Mesenteric fat pad (tissue), 1 donor: ENCODE measurements around the gene MYO16. TPM values are rescaled to one million over a fixed set of nuclear protein-coding genes. Genes with fewer than 3 reads are reported as not detected.

Source experiments
- DNase-seq: peaks from one replicate; pipeline ENCODE4 v3.0.0-alpha.2; 2020; ENCODE audit warnings: low spot score
- total RNA-seq: library from RNA; stranded (reverse); fragmentation: NEBNext Ultra II Directional; extraction: Animal tissue kit (Norgen Biotek cat#: 25700); gene quantifications from one replicate; pipeline ENCODE4 v1.2.1, GENCODE V29; 2021
- donor health status: DM: yes; HTN: yes; CAD: no.

MYO16 gene
- total RNA-seq, 1 donor from 2014 or later = 0.67 TPM

DNA sequence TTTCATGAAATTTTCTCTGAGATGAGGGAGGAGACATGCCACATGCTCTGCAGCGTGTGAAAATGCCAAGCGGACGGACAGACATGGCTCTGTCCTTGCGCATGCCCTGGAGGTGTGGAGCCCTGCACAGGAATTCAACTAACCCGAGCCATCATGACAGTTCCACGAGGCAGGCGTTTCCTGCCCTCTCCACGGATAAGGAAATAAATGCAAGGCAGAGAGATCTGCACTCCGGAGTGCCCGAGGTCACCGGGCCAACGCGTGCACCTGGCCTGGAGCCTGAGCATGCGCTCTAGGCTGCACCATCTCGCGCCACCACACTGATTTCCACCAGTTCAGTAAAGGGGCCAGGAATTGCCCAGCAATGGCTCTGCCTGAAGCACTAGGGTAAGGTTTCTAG lies 298.2 kb downstream of the MYO16 start:
- no peak for DNase-seq

GRCh38 chr13:108929532-108930206 lies 300.3 kb downstream of the MYO16 start:
- DNase-seq = no peak

DNA sequence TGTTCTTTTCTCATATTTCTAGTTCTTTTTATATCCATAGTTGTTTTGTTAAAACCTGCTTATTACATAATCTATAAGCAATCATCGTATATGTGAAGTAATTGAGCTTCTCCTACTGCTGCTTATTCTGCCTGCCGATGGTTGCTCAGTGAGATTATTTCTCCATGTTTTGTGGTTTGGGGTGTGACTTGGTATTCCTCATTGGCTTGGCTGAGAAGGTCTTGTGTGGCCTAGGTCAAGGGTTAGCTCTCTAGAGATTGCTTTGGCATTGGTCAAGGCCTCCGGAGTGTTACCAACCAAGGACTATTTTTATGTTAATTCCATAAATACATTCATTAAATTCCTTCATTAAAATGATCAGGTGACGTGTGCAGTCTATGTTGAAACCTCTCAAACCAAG lies 302.8 kb downstream of the MYO16 start:
- no peak for DNase-seq

- DNase-seq = no peak
These were observed 303.6 kb downstream of the MYO16 start for GRCh38 chr13:108933061-108933460.

- DNase-seq = no peak
These were observed 308.7 kb downstream of the MYO16 start for GRCh38 chr13:108938155-108938554.

- DNase-seq = no peak
These were observed 310.7 kb downstream of the MYO16 start for GRCh38 chr13:108940121-108940520.

- no peak for DNase-seq
These were observed 314.4 kb downstream of the MYO16 start for GRCh38 chr13:108943842-108944241.

DNA sequence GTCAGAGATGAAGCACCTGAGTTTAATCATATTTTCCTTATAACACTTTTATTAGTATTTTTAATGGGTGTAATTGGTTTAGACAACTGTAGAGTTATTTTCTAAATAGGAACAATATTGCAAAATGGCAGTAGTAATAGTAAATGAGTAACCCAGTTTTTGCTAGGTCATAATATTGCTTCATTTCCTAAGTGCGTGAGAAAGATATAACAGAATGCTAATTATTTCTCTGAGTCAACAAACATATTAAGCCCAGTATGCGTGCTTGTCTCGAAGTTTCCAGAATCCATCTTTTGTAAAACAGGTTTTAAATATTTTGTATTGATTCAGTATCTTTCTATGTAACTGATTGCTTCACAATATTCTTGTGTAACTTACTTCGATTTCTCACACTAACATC lies 315.3 kb downstream of the MYO16 start:
- no peak for DNase-seq

DNA sequence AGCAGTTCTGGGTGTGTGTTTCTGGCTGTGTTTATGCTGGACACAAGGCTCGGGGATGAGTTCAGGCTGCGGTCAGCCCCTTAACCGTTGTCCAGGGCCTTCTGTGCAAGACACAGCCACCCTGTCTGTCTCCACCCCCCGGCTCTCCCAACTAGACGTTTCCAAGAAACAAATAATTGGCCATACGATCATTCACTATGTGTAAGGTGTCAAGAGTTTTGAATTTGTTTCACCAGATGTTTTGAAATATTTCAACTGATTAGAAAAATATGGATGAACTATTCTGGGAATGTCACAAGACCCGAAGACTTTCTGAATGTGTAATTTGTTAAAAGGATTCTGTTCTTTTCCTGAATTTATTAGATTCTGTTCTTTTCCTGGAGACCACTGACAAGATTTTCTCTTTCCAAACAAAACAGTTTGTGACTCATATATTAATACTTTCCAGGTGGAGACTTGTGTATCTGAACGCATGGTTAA lies 318.2 kb downstream of the MYO16 start:
- DNase-seq = no peak

GRCh38 chr13:108948251-108948671 lies 318.9 kb downstream of the MYO16 start:
- no peak for DNase-seq

DNA sequence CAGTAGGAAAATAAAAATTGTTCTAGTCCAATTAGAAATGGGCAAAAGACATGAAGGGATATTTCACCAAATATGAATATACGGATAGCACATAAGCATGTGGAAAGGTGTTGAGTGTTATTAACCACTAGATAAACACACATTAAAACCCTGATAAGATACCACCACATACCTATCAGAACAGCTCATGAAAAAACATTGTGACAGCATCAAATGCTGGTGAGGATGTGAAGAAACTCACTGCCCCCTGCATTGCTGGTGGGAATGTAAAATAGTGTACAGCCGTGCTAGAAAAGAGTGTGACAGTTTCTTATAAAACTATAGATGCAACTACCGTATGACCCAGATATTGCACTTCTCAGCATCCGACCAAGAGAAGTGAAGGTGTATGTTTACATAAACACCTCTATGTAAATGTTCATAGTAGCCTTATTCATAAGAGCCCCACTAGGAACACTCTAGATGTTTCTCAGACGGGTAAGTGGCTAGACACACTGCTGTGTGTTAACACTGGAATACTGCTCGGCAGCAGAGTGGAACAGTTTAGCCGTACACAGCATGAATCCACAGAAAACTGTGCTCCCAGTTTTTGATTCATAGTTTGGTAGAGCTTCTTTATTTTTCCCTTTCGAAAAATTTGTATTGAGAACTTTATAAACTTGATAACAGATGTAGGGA lies 321.1 kb downstream of the MYO16 start:
- DNase-seq = no peak

GRCh38 chr13:108955741-108956140 lies 326.3 kb downstream of the MYO16 start:
- DNase-seq = no peak

DNA sequence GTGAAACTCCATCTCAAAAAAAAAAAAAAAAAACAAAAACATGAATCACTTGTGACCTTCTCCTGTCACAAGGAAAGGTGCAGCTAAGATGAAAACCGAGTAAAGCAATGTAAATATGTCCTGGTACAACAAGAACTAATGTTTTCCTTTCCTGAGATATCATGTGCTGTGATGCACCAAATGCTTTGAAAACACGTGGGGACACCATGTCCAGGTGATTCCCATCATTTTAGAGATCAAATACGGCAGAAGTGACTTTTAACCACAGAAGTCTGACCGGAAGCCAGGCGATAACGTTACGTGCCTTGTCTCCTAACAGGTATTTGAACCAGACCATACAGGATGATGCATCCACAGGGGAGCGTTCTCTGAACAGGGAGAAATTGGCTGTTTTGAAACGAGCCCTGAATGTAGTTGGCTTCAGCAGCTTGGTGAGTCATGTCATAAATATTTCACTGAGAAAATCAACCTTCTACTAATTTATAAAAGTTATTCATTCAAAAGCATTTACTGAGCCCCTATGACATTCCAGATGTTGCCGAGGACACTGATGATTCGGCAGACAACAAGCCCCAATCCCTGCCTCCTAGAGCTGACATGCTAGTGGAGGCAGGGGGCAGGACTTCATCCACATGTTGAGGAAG lies 328.1 kb downstream of the MYO16 start:
- DNase-seq = no peak

DNA sequence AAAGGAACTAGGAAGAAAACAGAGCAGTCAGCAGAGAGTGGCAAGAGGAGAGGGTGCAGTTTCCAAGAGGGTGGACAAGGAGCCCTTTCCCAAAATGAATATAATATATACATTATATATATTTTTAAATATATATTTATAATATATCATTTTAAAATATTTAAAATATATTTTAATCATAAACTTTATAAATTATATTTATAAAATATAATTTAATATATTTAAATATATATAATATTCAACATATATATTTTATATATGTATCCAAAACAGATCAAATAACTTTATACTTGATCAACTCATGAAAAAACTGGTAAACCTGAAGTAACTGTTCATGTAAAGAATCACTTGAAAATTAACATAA lies 328.6 kb downstream of the MYO16 start:
- DNase-seq = no peak

DNA sequence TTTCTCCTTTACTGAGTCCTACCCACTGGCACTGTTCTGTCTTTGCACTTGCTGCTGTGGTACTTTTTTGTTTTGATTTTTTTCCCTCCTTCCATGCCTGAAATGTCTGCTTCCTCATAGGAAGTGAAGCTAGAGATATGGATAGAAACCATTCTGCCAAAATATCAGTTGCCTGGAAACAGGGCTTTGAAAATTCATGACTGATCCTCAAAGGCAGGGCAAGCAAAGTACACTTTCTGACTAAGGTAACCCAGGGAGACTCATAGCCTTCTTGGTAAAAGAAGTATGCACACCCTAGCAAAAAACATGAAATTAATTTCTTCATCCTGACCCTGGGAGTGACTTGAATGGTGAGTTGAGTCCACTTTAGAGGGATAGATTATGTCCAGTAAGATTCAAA lies 329.8 kb downstream of the MYO16 start:
- no peak for DNase-seq

DNA sequence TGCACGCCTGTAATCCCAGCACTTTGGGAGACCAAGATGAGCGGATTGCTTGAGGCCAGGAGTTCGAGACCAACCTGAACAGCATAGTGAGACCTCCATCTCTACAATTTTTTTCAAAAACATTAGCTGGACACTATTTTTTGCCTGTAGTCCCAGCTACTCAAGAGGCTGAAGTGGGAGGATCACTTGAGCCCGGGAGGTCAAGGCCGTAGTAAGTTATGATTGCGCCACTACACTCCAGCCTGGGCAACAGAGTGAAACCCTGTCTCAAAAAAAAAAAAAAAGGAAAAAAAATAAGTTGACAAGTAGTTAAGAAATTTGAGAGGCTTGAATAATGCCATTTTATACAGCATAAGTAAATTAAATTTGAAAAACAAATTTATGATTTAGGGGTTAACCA lies 330.6 kb downstream of the MYO16 start:
- DNase-seq = no peak

DNA sequence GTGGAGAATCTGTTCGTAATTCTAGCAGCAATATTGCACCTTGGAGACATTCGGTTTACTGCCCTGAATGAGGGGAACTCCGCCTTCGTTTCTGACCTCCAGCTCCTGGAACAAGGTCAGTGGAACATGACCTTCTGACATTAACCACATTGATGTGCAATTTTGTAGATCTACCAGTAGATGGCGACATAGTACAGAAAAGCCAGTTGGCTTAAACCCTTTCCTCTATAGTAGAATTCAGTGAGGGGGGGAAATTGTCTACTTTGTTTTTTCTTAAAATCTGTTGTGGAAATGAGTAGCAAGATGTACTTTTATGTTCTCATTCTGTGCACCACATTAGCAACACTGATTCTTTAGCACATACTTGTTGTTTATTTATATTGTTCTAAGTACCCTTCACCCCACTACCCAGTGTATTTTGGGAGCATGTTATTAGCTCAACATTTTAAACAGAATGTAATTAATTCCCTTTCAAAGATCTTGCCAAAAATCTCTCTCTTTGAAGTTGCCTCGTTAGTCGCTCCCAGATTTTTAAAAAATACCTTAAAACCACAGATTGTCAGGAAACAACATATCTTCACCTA lies 332.2 kb downstream of the MYO16 start:
- DNase-seq = no peak

GRCh38 chr13:108962654-108963053 lies 333.2 kb downstream of the MYO16 start:
- DNase-seq = no peak

GRCh38 chr13:108963276-108963810 lies 333.9 kb downstream of the MYO16 start:
- DNase-seq = no peak

GRCh38 chr13:108963846-108964600 lies 334.6 kb downstream of the MYO16 start:
- no peak for DNase-seq

DNA sequence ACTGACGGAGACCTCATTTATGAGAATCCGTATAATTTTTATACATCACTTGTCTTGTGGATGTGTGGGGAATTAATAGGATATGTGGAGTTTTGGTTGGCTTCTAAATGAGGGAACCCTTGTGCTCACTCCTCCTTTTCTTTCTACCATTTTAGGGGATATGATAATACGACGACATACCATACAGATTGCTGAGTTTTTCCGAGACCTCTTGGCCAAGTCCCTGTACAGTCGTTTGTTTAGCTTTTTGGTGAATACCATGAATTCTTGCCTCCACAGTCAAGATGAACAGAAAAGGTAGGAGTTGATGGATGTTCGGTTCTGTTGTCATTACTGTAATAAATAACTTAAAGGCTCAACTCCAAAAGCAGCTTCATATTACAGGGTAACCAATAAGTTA lies 335.2 kb downstream of the MYO16 start:
- DNase-seq = no peak
